NCI-H2196 treated with DMSO at 0.1 percent for 48 hours (cell line): ENCODE data around the gene AMACR.
A peak's percentile ranks its signal among the peaks of the same experiment; 100 is the strongest.

Source experiments
- DNase-seq: peaks from one replicate; lab custom pipeline; 2025; ENCODE audit not compliant: unreplicated experiment; lab: John Stamatoyannopoulos, UW

Gene AMACR

GRCh38 chr5:34007621-34008600 lies at the start of gene AMACR:
AMACR (minus strand) TSS chr5:34008050; CDS start chr5:34008019, 31 bp downstream.
- DNase-seq: peak; percentile 98

- DNase-seq: no peak
Observed at GRCh38 chr5:34057569-34057968, 49.7 kb upstream of the AMACR start.

GRCh38 chr5:34057118-34057517 lies 49.3 kb upstream of the AMACR start:
- DNase-seq: no peak

- no peak for DNase-seq
Observed at GRCh38 chr5:34055667-34056066, 47.8 kb upstream of the AMACR start.

- DNase-seq: no peak
Observed at GRCh38 chr5:34054400-34054729, 46.5 kb upstream of the AMACR start.

GRCh38 chr5:34053571-34054399 lies 45.9 kb upstream of the AMACR start:
- DNase-seq: no peak

- no peak for DNase-seq
Observed at GRCh38 chr5:34053133-34053532, 45.3 kb upstream of the AMACR start.

GRCh38 chr5:34051374-34051980 lies 43.6 kb upstream of the AMACR start:
- no peak for DNase-seq

- DNase-seq: no peak
Observed at GRCh38 chr5:34047774-34048572, 40.1 kb upstream of the AMACR start.

- no peak for DNase-seq
Observed at GRCh38 chr5:34047143-34047542, 39.3 kb upstream of the AMACR start.

GRCh38 chr5:34045996-34046395 lies 38.1 kb upstream of the AMACR start:
- no peak for DNase-seq

GRCh38 chr5:34045023-34045422 lies 37.2 kb upstream of the AMACR start:
- DNase-seq: no peak

GRCh38 chr5:34043099-34043876 lies 35.4 kb upstream of the AMACR start, which contains the start of gene C1QTNF3:
C1QTNF3 (minus strand) TSS chr5:34043213; CDS start chr5:34043125, 88 bp downstream.
- DNase-seq: no peak

- DNase-seq: no peak
Observed at GRCh38 chr5:34042321-34042720, 34.5 kb upstream of the AMACR start.

- no peak for DNase-seq
Observed at GRCh38 chr5:34041247-34041972, 33.6 kb upstream of the AMACR start.

GRCh38 chr5:34040472-34040871 lies 32.6 kb upstream of the AMACR start:
- DNase-seq: peak; percentile 24

- DNase-seq: no peak
Observed at GRCh38 chr5:34039398-34040157, 31.7 kb upstream of the AMACR start.

GRCh38 chr5:34038838-34039237 lies 31.0 kb upstream of the AMACR start:
- DNase-seq: no peak
